K562 (cell line): ENCODE measurements around the gene CBX8. TPM values are rescaled to one million over a fixed set of nuclear protein-coding genes. Genes with fewer than 3 reads are reported as not detected.

ENCODE experiments used
- BCOR ChIP-seq: fragments of 450-650 bp; IDR thresholded peaks from 2 replicates; pipeline ENCODE4 v1.6.1; 2016
- FOS ChIP-seq: IDR thresholded peaks from 3 replicates; pipeline ENCODE4 v1.6.1; 2011; ENCODE audit not compliant: insufficient read length; ENCODE audit errors: extremely low read depth
- JUND ChIP-seq, 2 experiments: IDR thresholded peaks; 2 replicates in 1 of 2; 3 replicates in 1 of 2; pipeline ENCODE4 v1.6.1; 2011; ENCODE audit warnings: borderline replicate concordance in 2 of 2, low read depth in 2 of 2, low read length in 2 of 2, improper control_type of control experiment in 1 of 2, missing biosample characterization in 1 of 2, missing genetic modification characterization in 1 of 2, missing genetic modification reagents in 1 of 2
- RBM22 ChIP-seq: fragments of 200-400 bp; formaldehyde crosslinking; IDR thresholded peaks from 2 replicates; pipeline ENCODE4 v1.6.1; 2018; ENCODE audit warnings: low read length, low read depth; ENCODE audit not compliant: poor library complexity, severe bottlenecking
- TBL1XR1 ChIP-seq, 2 experiments: IDR thresholded peaks; 2 replicates each; pipeline ENCODE4 v1.6.1; 2012; ENCODE audit warnings: improper control_type of control experiment in 2 of 2, low read length in 2 of 2, mild to moderate bottlenecking in 1 of 2
- polyA plus RNA-seq, 8 experiments: library from polyadenylated mRNA; depleted of rRNA in 4 of 8; stranded (reverse) in 5 of 8; unstranded in 3 of 8; fragments of >200 nt; fragmentation: Nextera tagmentation in 2 of 8; fragmentation: Illumina TruSeq in 1 of 8; extraction: Ambion mirVana in 2 of 8; extraction: Trizol in 1 of 8; gene quantifications; 2 replicates each; pipeline versions ENCODE4 v1.2.1 to v1.2.3, GENCODE V29; 2011 to 2014; ENCODE audit warnings: inconsistent platforms in 1 of 8, missing spikeins in 1 of 8
- total RNA-seq, 7 experiments: library from RNA; depleted of rRNA in 6 of 7; stranded (reverse); fragments of >200 nt in 6 of 7; fragmentation: Illumina TruSeq in 2 of 7; extraction: Trizol in 2 of 7; gene quantifications; 2 replicates each; pipeline versions ENCODE4 v1.2.1 to v1.2.3, GENCODE V29; 2011 to 2021; ENCODE audit warnings: low replicate concordance in 1 of 7
- TF ChIP-seq, protein P1 (sequence below): sonication (generic); formaldehyde crosslinking; IDR thresholded peaks from 2 replicates; pipeline ENCODE4 v1.8.0; 2023; ENCODE audit warnings: missing genetic modification reagents, mild to moderate bottlenecking, borderline replicate concordance
- TF ChIP-seq, protein P2 (sequence below), 2 experiments: fragments of 450-650 bp; formaldehyde crosslinking in 1 of 2; IDR thresholded peaks; 2 replicates each; pipeline versions ENCODE4 v1.4.0 to v1.6.1; 2014 to 2020; ENCODE audit warnings: mild to moderate bottlenecking in 2 of 2, borderline replicate concordance in 1 of 2, low read depth in 1 of 2
- TF ChIP-seq, protein P3 (sequence below): IDR thresholded peaks from 2 replicates; pipeline ENCODE4 v1.6.1; 2011; ENCODE audit warnings: borderline replicate concordance, low read depth, mild to moderate bottlenecking, moderate library complexity, low read length; ENCODE audit not compliant: insufficient read depth, poor library complexity, severe bottlenecking

Gene CBX8
- total and polyA plus RNA-seq, 9 of the 15 experiments (the other 6 are each of a cell fraction or from before 2014, with no cell fraction given) = 0.08 to 11.9 (median 2.6) TPM

DNA sequence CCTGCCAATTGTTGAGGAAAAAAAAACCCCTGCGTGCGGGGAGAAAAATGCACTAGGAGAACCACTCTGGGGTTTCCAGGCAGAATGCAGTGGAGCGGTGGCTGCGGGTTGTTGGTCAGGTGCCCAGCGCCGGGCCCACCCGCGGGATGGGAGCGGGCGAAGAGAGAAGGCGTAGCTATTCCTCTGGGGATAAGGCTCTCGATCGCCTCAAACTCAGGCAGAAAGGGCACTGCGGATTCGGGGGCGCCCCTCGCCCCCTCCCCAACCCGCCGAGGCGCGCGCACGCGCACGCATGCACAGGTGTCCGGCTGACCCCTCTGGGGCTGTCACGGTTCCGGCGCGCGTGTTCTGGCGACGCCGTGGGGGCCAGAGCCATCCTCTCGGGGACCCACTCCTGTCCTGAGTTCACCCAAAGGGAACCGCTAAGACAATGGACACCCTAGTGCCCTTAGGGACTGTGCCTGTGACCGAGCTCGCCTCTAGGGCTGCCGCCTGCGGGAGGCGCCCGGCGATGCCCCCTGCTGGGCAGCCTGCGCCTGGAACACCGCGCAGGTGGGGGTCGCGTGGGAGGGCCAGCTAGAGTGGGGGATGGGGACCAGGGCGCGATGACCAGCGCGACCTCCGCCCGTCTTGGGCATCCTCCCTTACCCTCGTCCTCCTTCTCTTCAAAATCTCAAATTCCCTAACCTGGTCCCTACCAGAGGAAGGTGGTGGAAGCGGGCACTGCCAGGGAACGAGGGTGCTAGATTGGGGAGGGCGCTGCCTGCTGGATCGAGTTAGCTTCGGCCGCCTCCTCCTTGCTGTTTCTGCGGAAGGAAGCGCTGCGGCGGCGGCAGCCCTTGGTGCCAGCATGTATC is 14.4 kb upstream of the CBX8 start (continued):
- TF ChIP-seq, protein P1, sequence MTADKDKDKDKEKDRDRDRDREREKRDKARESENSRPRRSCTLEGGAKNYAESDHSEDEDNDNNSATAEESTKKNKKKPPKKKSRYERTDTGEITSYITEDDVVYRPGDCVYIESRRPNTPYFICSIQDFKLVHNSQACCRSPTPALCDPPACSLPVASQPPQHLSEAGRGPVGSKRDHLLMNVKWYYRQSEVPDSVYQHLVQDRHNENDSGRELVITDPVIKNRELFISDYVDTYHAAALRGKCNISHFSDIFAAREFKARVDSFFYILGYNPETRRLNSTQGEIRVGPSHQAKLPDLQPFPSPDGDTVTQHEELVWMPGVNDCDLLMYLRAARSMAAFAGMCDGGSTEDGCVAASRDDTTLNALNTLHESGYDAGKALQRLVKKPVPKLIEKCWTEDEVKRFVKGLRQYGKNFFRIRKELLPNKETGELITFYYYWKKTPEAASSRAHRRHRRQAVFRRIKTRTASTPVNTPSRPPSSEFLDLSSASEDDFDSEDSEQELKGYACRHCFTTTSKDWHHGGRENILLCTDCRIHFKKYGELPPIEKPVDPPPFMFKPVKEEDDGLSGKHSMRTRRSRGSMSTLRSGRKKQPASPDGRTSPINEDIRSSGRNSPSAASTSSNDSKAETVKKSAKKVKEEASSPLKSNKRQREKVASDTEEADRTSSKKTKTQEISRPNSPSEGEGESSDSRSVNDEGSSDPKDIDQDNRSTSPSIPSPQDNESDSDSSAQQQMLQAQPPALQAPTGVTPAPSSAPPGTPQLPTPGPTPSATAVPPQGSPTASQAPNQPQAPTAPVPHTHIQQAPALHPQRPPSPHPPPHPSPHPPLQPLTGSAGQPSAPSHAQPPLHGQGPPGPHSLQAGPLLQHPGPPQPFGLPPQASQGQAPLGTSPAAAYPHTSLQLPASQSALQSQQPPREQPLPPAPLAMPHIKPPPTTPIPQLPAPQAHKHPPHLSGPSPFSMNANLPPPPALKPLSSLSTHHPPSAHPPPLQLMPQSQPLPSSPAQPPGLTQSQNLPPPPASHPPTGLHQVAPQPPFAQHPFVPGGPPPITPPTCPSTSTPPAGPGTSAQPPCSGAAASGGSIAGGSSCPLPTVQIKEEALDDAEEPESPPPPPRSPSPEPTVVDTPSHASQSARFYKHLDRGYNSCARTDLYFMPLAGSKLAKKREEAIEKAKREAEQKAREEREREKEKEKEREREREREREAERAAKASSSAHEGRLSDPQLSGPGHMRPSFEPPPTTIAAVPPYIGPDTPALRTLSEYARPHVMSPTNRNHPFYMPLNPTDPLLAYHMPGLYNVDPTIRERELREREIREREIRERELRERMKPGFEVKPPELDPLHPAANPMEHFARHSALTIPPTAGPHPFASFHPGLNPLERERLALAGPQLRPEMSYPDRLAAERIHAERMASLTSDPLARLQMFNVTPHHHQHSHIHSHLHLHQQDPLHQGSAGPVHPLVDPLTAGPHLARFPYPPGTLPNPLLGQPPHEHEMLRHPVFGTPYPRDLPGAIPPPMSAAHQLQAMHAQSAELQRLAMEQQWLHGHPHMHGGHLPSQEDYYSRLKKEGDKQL (CRISPR knock-in tag) = no peak
- no peak for TF ChIP-seq FOS
- no peak for TF ChIP-seq BCOR
- TF ChIP-seq, protein P2, sequence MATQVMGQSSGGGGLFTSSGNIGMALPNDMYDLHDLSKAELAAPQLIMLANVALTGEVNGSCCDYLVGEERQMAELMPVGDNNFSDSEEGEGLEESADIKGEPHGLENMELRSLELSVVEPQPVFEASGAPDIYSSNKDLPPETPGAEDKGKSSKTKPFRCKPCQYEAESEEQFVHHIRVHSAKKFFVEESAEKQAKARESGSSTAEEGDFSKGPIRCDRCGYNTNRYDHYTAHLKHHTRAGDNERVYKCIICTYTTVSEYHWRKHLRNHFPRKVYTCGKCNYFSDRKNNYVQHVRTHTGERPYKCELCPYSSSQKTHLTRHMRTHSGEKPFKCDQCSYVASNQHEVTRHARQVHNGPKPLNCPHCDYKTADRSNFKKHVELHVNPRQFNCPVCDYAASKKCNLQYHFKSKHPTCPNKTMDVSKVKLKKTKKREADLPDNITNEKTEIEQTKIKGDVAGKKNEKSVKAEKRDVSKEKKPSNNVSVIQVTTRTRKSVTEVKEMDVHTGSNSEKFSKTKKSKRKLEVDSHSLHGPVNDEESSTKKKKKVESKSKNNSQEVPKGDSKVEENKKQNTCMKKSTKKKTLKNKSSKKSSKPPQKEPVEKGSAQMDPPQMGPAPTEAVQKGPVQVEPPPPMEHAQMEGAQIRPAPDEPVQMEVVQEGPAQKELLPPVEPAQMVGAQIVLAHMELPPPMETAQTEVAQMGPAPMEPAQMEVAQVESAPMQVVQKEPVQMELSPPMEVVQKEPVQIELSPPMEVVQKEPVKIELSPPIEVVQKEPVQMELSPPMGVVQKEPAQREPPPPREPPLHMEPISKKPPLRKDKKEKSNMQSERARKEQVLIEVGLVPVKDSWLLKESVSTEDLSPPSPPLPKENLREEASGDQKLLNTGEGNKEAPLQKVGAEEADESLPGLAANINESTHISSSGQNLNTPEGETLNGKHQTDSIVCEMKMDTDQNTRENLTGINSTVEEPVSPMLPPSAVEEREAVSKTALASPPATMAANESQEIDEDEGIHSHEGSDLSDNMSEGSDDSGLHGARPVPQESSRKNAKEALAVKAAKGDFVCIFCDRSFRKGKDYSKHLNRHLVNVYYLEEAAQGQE (IDR thresholded peaks at IDR 0.05; ENCODE audit: borderline replicate concordance) = peak; percentile 77
- TF ChIP-seq, protein P2 (CRISPR knock-in tag; IDR thresholded peaks at IDR 0.05; ENCODE audit: low read depth) = no peak
- peak; percentile 34; the same call in 1 of the 2 replicates for TF ChIP-seq JUND (IDR thresholded peaks at IDR 0.05; ENCODE audit: borderline replicate concordance, low read depth, low read length)
- TF ChIP-seq JUND (tag; IDR thresholded peaks at IDR 0.05; ENCODE audit: borderline replicate concordance, low read depth, low read length) = no peak; the same call in 2 of the 3 replicates
- TF ChIP-seq, protein P3, sequence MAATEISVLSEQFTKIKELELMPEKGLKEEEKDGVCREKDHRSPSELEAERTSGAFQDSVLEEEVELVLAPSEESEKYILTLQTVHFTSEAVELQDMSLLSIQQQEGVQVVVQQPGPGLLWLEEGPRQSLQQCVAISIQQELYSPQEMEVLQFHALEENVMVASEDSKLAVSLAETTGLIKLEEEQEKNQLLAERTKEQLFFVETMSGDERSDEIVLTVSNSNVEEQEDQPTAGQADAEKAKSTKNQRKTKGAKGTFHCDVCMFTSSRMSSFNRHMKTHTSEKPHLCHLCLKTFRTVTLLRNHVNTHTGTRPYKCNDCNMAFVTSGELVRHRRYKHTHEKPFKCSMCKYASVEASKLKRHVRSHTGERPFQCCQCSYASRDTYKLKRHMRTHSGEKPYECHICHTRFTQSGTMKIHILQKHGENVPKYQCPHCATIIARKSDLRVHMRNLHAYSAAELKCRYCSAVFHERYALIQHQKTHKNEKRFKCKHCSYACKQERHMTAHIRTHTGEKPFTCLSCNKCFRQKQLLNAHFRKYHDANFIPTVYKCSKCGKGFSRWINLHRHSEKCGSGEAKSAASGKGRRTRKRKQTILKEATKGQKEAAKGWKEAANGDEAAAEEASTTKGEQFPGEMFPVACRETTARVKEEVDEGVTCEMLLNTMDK = peak; percentile 83
- TF ChIP-seq TBL1XR1 (IDR thresholded peaks at IDR 0.05; ENCODE audit: low read length in 2 of 2) = peak in 1 of 2 experiments; percentile 43; a peak in 1 of 4 replicates
- peak; percentile 19 for TF ChIP-seq RBM22
